ENCODE measurements around the gene KCNQ1OT1. TPM values are rescaled to one million over a fixed set of nuclear protein-coding genes. Genes with fewer than 3 reads are reported as not detected.

Gene KCNQ1OT1
- total RNA-seq, 1 experiment from 2014 or later = 1.2 TPM

DNA sequence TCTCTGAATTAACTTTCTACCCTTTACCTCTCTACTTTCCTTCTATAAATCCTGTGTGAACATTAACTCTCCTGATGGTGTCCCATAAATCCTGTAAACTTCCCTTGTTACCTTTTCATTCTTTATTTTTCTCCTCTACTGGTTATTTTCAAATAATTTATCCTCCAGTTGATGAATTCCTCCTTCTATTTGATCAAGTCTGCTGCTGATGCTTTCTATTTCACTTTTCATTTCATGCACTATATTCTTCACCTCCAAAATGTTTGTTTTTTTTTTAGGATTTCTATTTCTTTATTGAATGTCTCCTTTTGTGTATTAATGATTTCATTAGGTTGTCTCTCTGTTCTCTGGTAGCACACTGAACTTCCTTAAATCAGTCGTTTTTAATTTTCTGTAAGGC is 68.6 kb downstream of the KCNQ1OT1 start:
- no peak overlapping the region for H3K23ac ChIP-seq (ENCODE audit: insufficient read length, low read depth, low read length)
- H2BK15ac ChIP-seq (ENCODE audit: low read depth, low read length) = no peak overlapping the region
- no peak overlapping the region for H2BK20ac ChIP-seq (ENCODE audit: low read depth, low read length, poor library complexity, severe bottlenecking)
- no peak overlapping the region; a peak in 1 of 5 replicates for H3K4me3 Mint-ChIP-seq
- no peak overlapping the region for H3T11ph ChIP-seq (ENCODE audit: low read length)
- H3K27me3 Mint-ChIP-seq (ENCODE audit: low read depth) = peaks cover 87% of the 10 kb centered on the region
- no peak overlapping the region for H3K9ac ChIP-seq (ENCODE audit: extremely low read depth, insufficient read length, low read length)
- H3K27ac ChIP-seq (ENCODE audit: insufficient read length, low read depth, low read length) = no peak overlapping the region
- no peak overlapping the region for H3K56ac ChIP-seq (ENCODE audit: insufficient read length, low read depth, low read length)
- H3K9me3 ChIP-seq (ENCODE audit: control insufficient read depth, low read depth, low read length) = peaks cover 29% of the 10 kb centered on the region
- H3K18ac ChIP-seq (ENCODE audit: insufficient read length, low read depth, low read length) = no peak overlapping the region
- no peak overlapping the region for H3K4me2 ChIP-seq (ENCODE audit: insufficient read depth, insufficient read length, low read length)
- H3K4ac ChIP-seq (ENCODE audit: low read depth, low read length) = no peak overlapping the region
- H4K20me1 ChIP-seq (ENCODE audit: control insufficient read depth, insufficient read depth, insufficient read length) = no peaks in the 10 kb centered on the region
- no peak overlapping the region for H3K27ac Mint-ChIP-seq
- H3K23me2 ChIP-seq (ENCODE audit: insufficient read length, low read depth, low read length, poor library complexity, severe bottlenecking) = no peaks in the 10 kb centered on the region
- no peak overlapping the region for H4K91ac ChIP-seq (ENCODE audit: insufficient read length, low read depth, low read length)
- no peak overlapping the region for H2AK5ac ChIP-seq (ENCODE audit: insufficient read length, low read length)
- H3K27me3 ChIP-seq (ENCODE audit: insufficient read depth, low read length) = peaks cover 3% of the 10 kb centered on the region; the same call in 1 of the 2 replicates
- no peaks in the 10 kb centered on the region for H3K79me2 ChIP-seq (ENCODE audit: insufficient read depth, low read length)
- no peak overlapping the region for H2AFZ ChIP-seq (ENCODE audit: low read length)
- H3K14ac ChIP-seq (ENCODE audit: insufficient read depth, low read length) = no peak overlapping the region
- no peak overlapping the region for H4K5ac ChIP-seq (ENCODE audit: insufficient read length, low read depth, low read length)
- TF ChIP-seq, protein P1, sequence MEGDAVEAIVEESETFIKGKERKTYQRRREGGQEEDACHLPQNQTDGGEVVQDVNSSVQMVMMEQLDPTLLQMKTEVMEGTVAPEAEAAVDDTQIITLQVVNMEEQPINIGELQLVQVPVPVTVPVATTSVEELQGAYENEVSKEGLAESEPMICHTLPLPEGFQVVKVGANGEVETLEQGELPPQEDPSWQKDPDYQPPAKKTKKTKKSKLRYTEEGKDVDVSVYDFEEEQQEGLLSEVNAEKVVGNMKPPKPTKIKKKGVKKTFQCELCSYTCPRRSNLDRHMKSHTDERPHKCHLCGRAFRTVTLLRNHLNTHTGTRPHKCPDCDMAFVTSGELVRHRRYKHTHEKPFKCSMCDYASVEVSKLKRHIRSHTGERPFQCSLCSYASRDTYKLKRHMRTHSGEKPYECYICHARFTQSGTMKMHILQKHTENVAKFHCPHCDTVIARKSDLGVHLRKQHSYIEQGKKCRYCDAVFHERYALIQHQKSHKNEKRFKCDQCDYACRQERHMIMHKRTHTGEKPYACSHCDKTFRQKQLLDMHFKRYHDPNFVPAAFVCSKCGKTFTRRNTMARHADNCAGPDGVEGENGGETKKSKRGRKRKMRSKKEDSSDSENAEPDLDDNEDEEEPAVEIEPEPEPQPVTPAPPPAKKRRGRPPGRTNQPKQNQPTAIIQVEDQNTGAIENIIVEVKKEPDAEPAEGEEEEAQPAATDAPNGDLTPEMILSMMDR (conservative IDR thresholded peaks at IDR 0.05) = no peak
- peaks cover 90 to 98% of the 10 kb centered on the region in 2 experiments for H3K9me3 Mint-ChIP-seq
- no CpG with 5 or more reads among the region's 1 CpG for WGBS (ENCODE audit: extremely low coverage, insufficient read length, low lambda C conversion rate)
- no peaks in the 10 kb centered on the region for H3K4me1 ChIP-seq (ENCODE audit: insufficient read depth, low read length)
- H2BK5ac ChIP-seq (ENCODE audit: insufficient read length, low read length) = no peak overlapping the region
- peaks cover 15 to 34% (median 21%) of the 10 kb centered on the region in 3 experiments for H3K36me3 Mint-ChIP-seq (ENCODE audit: insufficient read depth in 1 of 3, low read depth in 3 of 3)
- no peaks in the 10 kb centered on the region for H3K4me1 Mint-ChIP-seq
- H4K8ac ChIP-seq (replicated peaks; ENCODE audit: insufficient read length, low read depth, low read length) = no peak overlapping the region
- no peak overlapping the region for H2BK12ac ChIP-seq (ENCODE audit: insufficient read length, low read depth, low read length)
- DNase-seq = no peak
- H2BK120ac ChIP-seq (ENCODE audit: low read depth, low read length, poor library complexity, severe bottlenecking) = no peak overlapping the region
- H3K79me1 ChIP-seq (ENCODE audit: insufficient read depth, low read depth, low read length, poor library complexity, severe bottlenecking) = no peaks in the 10 kb centered on the region
